Kidney epithelial cell (primary cell): Measurements from ENCODE around the gene CHID1. TPM values are rescaled to one million over a fixed set of nuclear protein-coding genes. Genes with fewer than 3 reads are reported as not detected.

Experiments used
- DNase-seq: peaks from one replicate; pipeline ENCODE4 v3.0.0-alpha.2; 2010; ENCODE audit warnings: low read depth
- H3K27me3 ChIP-seq: 2 replicates; pipeline ENCODE4 v1.6.0; 2011; ENCODE audit warnings: low read length; ENCODE audit not compliant: control insufficient read depth, insufficient read depth
- H3K36me3 ChIP-seq: 2 replicates; pipeline ENCODE4 v1.5.1; 2011; ENCODE audit warnings: low read length; ENCODE audit not compliant: control insufficient read depth, insufficient read depth
- H3K4me3 ChIP-seq: 2 replicates; pipeline ENCODE4 v1.5.1; 2011; ENCODE audit warnings: low read depth, mild to moderate bottlenecking, control low read depth, low read length
- total RNA-seq: library from RNA; depleted of rRNA; stranded (reverse); fragments of >200 nt; gene quantifications from 2 replicates; pipeline ENCODE4 v1.2.3, GENCODE V29; 2015
- TF ChIP-seq, protein P1 (sequence below): IDR thresholded peaks from 2 replicates; pipeline ENCODE4 v1.5.1; 2011; ENCODE audit warnings: mild to moderate bottlenecking, moderate library complexity, low read length, control low read depth, inconsistent platforms; ENCODE audit not compliant: insufficient read depth, poor library complexity, severe bottlenecking

The CHID1 gene
- total RNA-seq, 1 donor from 2014 or later = 90.0 TPM

- no peak for DNase-seq
- Histone ChIP-seq H3K36me3 (peaks cover 1% of the 10 kb centered on the region), H3K27me3 (no peaks in the 10 kb centered on the region), H3K4me3 (no peak overlapping the region)
- TF ChIP-seq, protein P1, sequence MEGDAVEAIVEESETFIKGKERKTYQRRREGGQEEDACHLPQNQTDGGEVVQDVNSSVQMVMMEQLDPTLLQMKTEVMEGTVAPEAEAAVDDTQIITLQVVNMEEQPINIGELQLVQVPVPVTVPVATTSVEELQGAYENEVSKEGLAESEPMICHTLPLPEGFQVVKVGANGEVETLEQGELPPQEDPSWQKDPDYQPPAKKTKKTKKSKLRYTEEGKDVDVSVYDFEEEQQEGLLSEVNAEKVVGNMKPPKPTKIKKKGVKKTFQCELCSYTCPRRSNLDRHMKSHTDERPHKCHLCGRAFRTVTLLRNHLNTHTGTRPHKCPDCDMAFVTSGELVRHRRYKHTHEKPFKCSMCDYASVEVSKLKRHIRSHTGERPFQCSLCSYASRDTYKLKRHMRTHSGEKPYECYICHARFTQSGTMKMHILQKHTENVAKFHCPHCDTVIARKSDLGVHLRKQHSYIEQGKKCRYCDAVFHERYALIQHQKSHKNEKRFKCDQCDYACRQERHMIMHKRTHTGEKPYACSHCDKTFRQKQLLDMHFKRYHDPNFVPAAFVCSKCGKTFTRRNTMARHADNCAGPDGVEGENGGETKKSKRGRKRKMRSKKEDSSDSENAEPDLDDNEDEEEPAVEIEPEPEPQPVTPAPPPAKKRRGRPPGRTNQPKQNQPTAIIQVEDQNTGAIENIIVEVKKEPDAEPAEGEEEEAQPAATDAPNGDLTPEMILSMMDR = no peak
Observed at GRCh38 chr11:947744-948143, 37.1 kb upstream of the CHID1 start.

GRCh38 chr11:945986-946385, 35.4 kb upstream of the CHID1 start:
- Histone ChIP-seq H3K4me3 (no peak overlapping the region), H3K27me3 (no peaks in the 10 kb centered on the region), H3K36me3 (peaks cover 1% of the 10 kb centered on the region)
- TF ChIP-seq, protein P1 = no peak
- DNase-seq = no peak

- Histone ChIP-seq H3K27me3 (no peaks in the 10 kb centered on the region), H3K36me3 (peaks cover 1% of the 10 kb centered on the region), H3K4me3 (no peak overlapping the region)
- DNase-seq = no peak
- TF ChIP-seq, protein P1 = peak; percentile 46
Observed at GRCh38 chr11:944711-945470, 34.3 kb upstream of the CHID1 start.

DNA sequence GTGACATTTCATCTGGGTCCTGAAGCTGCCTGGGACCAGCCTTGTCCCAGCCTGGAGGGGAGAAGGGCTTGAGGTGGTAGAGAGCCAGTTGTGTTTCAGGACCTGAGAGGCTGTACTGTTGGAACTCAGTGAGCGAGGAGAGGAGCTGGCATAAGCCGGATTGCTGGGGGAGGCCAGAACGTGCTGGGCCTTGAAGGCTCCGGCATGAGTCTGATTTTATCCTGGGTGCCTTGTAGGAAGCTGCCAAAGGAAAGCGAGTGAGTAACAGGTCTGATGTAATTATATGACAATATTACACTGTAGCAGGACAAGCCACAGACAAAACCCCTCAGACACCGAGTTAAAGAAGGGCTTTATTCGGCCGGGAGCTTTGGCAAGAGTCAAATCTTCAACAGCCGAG, 32.2 kb upstream of the CHID1 start:
- H3K4me3 ChIP-seq = no peak overlapping the region
- H3K36me3 ChIP-seq = peaks cover 1% of the 10 kb centered on the region
- TF ChIP-seq, protein P1 = no peak
- no peak for DNase-seq
- H3K27me3 ChIP-seq = no peaks in the 10 kb centered on the region

GRCh38 chr11:940496-941135, 30.0 kb upstream of the CHID1 start:
- Histone ChIP-seq H3K27me3 (no peaks in the 10 kb centered on the region), H3K36me3 (peaks cover 1% of the 10 kb centered on the region), H3K4me3 (no peak overlapping the region)
- TF ChIP-seq, protein P1 = no peak
- no peak for DNase-seq
